ENCODE results near the gene WNT16. TPM values are rescaled to one million over a fixed set of nuclear protein-coding genes. Genes with fewer than 3 reads are reported as not detected.

Gene WNT16
- total and polyA plus RNA-seq, 2 experiments from 2014 or later: 0.45 to 0.73 TPM

DNA sequence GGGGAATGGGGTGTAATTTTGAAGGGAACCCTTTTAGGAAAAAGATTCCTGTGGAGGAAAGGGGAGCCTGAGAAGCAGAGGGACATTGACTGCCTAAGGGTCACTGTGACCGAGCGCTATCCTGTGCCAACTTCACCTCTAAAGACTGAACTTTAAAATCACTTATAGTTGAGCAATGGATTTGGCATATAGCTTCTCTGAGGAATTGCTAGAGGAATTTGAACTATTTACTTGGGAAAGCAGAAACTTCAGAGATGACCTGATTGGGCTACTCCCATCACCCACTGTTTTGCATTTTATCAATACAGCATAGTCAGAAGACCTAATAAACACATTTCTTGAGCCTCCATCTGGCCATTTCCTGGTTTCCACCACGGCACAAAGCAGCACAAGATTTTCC lies 23.7 kb upstream of the WNT16 start:
- no peak overlapping the region for H3K4me2 ChIP-seq
- peaks cover 4% of the 10 kb centered on the region; the same call in 1 of the 2 replicates for H3K4me1 ChIP-seq (ENCODE audit: insufficient read depth)
- peaks cover 16% of the 10 kb centered on the region; the same call in 2 of the 3 replicates for H3K4me1 Mint-ChIP-seq
- H3K27ac ChIP-seq (ENCODE audit: low read depth): no peak overlapping the region
- DNase-seq (ENCODE audit: low spot score) (peak; percentile 43), ATAC-seq (no peak; the same call in 2 of the 3 replicates)
- H3K27ac Mint-ChIP-seq: 0 out of 2 replicates have a peak overlapping the region, but pooled peaks have one; percentile 12
- H3F3A ChIP-seq (replicated peaks; ENCODE audit: low read depth): no peaks in the 10 kb centered on the region
- H3K36me3 ChIP-seq (ENCODE audit: insufficient read depth): no peaks in the 10 kb centered on the region
- no peaks in the 10 kb centered on the region for H3K36me3 Mint-ChIP-seq (ENCODE audit: low read depth)
- H3K27me3 ChIP-seq (ENCODE audit: insufficient read depth): no peaks in the 10 kb centered on the region
- H3K4me3 Mint-ChIP-seq: no peak overlapping the region
- no peak overlapping the region for H3K4me3 ChIP-seq
- H3K79me2 ChIP-seq (replicated peaks; ENCODE audit: insufficient read depth): no peaks in the 10 kb centered on the region
- H2AFZ ChIP-seq: no peak overlapping the region
- TF ChIP-seq POLR2AphosphoS5 (IDR thresholded peaks at IDR 0.05; ENCODE audit: low read depth) (no peak), ZNF114 (CRISPR knock-in tag; IDR thresholded peaks at IDR 0.05) (no peak), CREB1 (CRISPR knock-in tag; IDR thresholded peaks at IDR 0.05; ENCODE audit: low read depth) (no peak), JUNB (IDR thresholded peaks at IDR 0.05; ENCODE audit: unreplicated experiment) (no peak), STAT1 (IDR thresholded peaks at IDR 0.05; ENCODE audit: unreplicated experiment) (no peak), EZH2phosphoT487 (IDR thresholded peaks at IDR 0.05; ENCODE audit: unreplicated experiment) (no peak), NANOG (IDR thresholded peaks at IDR 0.05; ENCODE audit: borderline replicate concordance) (no peak), EZH2 (IDR thresholded peaks at IDR 0.05; ENCODE audit: low read depth, unreplicated experiment) (no peak), ZNF331 (CRISPR knock-in tag; IDR thresholded peaks at IDR 0.05; ENCODE audit: low read depth) (no peak)
- TF ChIP-seq, protein P1, sequence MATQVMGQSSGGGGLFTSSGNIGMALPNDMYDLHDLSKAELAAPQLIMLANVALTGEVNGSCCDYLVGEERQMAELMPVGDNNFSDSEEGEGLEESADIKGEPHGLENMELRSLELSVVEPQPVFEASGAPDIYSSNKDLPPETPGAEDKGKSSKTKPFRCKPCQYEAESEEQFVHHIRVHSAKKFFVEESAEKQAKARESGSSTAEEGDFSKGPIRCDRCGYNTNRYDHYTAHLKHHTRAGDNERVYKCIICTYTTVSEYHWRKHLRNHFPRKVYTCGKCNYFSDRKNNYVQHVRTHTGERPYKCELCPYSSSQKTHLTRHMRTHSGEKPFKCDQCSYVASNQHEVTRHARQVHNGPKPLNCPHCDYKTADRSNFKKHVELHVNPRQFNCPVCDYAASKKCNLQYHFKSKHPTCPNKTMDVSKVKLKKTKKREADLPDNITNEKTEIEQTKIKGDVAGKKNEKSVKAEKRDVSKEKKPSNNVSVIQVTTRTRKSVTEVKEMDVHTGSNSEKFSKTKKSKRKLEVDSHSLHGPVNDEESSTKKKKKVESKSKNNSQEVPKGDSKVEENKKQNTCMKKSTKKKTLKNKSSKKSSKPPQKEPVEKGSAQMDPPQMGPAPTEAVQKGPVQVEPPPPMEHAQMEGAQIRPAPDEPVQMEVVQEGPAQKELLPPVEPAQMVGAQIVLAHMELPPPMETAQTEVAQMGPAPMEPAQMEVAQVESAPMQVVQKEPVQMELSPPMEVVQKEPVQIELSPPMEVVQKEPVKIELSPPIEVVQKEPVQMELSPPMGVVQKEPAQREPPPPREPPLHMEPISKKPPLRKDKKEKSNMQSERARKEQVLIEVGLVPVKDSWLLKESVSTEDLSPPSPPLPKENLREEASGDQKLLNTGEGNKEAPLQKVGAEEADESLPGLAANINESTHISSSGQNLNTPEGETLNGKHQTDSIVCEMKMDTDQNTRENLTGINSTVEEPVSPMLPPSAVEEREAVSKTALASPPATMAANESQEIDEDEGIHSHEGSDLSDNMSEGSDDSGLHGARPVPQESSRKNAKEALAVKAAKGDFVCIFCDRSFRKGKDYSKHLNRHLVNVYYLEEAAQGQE (IDR thresholded peaks at IDR 0.05; ENCODE audit: unreplicated experiment): no peak
- TF ChIP-seq, protein P2, sequence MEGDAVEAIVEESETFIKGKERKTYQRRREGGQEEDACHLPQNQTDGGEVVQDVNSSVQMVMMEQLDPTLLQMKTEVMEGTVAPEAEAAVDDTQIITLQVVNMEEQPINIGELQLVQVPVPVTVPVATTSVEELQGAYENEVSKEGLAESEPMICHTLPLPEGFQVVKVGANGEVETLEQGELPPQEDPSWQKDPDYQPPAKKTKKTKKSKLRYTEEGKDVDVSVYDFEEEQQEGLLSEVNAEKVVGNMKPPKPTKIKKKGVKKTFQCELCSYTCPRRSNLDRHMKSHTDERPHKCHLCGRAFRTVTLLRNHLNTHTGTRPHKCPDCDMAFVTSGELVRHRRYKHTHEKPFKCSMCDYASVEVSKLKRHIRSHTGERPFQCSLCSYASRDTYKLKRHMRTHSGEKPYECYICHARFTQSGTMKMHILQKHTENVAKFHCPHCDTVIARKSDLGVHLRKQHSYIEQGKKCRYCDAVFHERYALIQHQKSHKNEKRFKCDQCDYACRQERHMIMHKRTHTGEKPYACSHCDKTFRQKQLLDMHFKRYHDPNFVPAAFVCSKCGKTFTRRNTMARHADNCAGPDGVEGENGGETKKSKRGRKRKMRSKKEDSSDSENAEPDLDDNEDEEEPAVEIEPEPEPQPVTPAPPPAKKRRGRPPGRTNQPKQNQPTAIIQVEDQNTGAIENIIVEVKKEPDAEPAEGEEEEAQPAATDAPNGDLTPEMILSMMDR (conservative IDR thresholded peaks at IDR 0.05; ENCODE audit: low read depth in 2 of 2): no peak
- TF ChIP-seq, protein P3, sequence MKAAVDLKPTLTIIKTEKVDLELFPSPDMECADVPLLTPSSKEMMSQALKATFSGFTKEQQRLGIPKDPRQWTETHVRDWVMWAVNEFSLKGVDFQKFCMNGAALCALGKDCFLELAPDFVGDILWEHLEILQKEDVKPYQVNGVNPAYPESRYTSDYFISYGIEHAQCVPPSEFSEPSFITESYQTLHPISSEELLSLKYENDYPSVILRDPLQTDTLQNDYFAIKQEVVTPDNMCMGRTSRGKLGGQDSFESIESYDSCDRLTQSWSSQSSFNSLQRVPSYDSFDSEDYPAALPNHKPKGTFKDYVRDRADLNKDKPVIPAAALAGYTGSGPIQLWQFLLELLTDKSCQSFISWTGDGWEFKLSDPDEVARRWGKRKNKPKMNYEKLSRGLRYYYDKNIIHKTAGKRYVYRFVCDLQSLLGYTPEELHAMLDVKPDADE (IDR thresholded peaks at IDR 0.05): no peak
- H3K27me3 Mint-ChIP-seq (ENCODE audit: insufficient read depth, low read depth, poor library complexity): peaks cover 2% of the 10 kb centered on the region
- H3K9me3 Mint-ChIP-seq: no peaks in the 10 kb centered on the region
- H3K9me2 ChIP-seq (ENCODE audit: insufficient read depth): 0 out of 2 replicates have a peak, but pooled peaks cover 8% of the 10 kb centered on the region
- H4K20me1 ChIP-seq (replicated peaks; ENCODE audit: insufficient read depth): no peaks in the 10 kb centered on the region
